ENCODE results near the gene NDE1.
"Not testable (repeated sequence)": the region's sequence is repeated elsewhere in the genome, so short reads cannot be mapped to it uniquely, and the experiment has no call there.

The NDE1 gene

GRCh38 chr16:15701975-15702970 lies 52.2 kb downstream of the NDE1 start:
- DNase-seq = no peak

DNA sequence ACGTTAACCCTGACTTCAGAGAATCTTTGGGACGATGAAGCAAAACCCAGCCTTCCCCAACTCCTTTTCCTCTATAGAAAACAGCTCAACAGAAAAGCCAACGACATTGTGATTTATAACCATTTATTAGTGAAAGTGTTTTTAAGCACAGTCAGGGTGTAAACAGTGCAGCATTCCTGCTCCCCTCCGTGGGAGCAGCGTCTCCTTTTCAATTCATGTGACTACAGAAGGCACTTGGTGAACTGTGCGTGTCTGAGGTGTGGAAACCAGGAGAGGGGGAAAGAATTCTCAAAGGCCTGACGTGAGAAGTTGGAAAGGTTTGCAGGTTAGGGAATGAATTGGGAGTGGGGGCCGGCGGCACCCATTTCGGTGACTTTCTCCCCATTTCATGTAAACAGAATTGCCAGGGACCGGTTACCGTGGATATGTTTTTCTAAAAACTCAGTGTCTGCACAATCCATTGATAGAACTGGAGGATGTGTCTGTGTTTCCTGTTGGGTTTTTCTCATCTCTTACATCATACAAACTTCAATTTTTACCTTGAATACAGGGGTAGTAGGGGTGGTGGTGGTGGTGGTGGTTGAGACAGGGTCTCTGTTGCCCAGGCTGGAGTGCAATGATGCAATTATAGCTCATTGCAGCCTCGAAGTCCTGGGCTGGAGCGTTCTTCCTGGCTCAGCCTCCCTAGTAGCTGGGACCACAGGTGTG lies 53.1 kb downstream of the NDE1 start:
- no peak for DNase-seq

DNA sequence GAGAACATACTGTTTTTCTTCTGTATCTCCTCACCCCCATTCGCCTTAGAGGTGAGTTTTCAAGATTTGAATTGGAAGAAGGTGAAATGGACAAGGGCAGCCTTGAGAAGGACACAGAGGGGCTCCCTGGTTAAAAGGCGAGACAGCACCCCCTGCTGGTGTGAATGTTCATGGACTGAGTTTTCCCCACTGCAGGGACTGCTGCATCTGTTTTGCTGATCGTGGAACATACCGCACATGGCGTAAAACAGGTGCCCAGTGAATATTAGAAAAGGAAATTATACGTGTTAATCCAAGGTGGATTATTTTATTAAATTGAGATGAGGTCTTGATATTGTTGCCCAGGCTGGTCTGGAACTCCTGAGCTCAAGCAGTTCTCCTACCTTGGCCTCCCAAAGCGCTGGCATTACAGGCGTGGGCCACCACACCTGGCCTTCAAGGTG lies 54.5 kb downstream of the NDE1 start:
- peak; percentile 76 for DNase-seq

DNA sequence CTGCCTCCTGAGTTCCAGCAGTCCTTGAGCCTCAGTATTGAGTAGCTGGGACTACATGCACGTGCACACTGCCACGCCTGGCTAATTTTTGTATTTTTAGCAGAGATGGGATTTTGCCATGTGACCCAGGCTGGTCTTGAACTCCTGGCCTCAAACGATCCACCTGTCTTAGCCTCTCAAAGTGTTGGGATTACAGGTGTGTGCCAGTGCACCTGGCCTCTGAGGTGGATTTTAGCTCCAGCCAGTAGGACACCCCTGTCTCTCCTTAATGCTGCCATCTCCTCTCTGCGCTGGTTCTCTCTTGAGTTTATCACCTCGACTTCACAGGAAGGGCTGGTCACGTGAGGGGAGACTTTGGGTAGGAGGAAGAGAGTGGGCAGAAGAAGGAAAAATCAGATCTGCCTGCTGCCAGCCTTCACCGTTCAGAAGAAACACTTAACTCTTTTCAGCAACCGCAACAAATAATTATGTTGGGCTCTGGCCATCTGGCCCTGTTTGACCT lies 55.1 kb downstream of the NDE1 start:
- DNase-seq = no peak

GRCh38 chr16:15707332-15707731 lies 57.3 kb downstream of the NDE1 start:
- DNase-seq = no peak

DNA sequence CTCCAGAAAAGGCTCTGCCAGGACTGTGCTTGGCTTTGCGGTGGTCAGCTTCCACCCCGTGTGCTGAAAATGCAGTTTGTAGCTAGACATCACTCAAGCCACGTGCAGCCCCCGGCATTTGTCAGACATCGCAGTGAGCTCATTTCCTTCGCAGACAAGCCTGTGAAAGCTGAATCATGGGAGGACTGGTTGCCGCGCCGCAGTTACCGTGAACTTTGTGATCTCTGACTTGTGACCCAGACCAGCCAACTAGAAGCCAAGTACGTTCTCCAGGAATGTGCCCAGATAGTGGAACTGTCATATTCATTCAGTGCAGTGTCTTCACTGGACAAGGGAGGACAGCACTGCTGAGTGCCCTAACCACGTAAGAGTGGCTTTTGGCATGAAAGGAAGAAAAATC lies 58.1 kb downstream of the NDE1 start:
- DNase-seq = no peak

GRCh38 chr16:15708997-15709396 lies 59.0 kb downstream of the NDE1 start:
- DNase-seq = no peak

- DNase-seq = no peak
Observed at GRCh38 chr16:15714393-15715172, 64.5 kb downstream of the NDE1 start.

DNA sequence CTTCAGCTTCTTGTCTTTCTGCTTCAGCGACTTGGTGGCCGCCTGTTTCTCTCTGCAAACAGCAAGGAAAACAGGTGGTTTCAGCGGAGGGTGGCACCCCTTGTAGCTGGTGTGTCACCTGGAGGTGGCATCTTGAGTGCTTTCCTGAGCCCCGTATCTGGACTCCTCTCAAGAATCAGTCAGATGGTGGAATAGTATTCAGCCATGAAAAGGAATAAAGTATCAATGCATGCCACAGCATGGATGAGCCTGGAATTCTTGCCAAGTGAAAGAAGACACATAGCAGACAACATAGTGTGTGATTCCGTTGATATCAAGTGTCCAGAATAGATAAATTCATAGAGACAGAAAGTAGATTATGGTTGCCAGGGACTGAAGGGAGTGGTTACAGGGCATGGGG lies 65.2 kb downstream of the NDE1 start:
- no peak for DNase-seq

GRCh38 chr16:15716694-15717447 lies 66.8 kb downstream of the NDE1 start:
- no peak for DNase-seq

DNA sequence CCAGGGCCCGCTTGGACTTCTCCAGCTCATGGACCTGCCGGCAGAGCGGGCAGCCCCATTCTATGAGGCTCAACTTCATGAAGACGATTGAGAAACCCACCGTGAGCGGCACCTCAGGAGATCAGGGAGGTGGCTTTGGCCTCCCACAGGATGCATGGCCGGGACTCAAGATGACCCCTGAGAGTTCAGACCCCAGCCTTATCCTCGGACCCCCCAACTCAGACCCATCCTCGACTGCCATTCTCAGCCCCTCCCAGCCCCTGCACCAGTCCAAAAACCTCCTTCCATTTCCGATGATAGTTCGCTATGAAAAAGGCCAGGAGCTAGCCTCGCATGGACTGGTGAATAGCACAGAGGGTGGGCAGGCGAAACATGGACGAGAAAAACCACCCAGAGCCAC lies 71.0 kb downstream of the NDE1 start:
- DNase-seq = no peak

DNA sequence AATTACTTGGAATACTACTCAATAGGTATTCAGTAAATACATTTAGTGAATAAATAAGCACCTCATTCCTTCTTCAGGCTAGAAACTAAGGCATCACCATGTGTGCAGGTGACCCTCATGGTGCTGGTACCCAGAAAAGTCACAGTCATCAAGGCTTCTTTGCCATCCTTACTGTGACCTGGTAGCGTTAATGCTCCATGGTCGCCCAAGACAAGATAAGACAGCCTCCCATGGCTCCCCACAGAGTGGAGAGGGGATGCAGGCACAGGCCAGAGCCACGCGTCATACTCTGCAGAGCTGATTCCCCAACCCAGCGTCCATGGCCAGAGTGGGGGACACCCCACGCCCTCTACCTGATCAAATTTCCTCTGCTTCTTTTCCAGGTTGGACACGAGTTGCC lies 73.8 kb downstream of the NDE1 start:
- no peak for DNase-seq

DNA sequence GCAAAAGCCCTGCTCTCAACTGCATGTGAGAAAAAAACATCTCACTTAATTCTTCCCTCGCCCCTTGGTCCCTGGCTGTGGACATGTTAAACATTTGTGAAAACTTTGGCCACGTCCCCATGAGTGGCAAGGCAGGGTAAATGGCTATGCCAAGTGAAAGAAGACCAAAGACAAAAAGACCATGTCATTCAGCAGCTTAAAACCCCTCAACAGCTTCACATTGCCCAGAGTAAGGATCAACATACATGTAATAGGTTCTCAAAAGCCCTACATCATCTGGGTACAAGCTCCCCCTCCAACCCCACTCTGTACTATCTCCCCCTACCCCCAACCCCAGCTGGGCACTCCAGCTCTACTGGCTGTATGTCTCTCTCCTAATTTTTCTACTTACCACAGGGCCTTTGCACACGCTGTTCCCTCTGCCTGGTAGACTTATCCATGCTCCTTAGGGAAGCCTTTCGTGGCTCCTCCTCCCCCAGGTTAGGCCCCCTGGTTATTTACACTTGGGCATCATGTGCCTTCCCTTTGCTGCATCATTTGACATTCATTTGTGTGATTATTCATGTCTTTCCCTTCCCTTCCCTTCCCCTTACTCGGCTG lies 75.7 kb downstream of the NDE1 start:
- no peak for DNase-seq

GRCh38 chr16:15726715-15727114 lies 76.7 kb downstream of the NDE1 start:
- no peak for DNase-seq

GRCh38 chr16:15727697-15728096 lies 77.7 kb downstream of the NDE1 start:
- DNase-seq = not testable (repeated sequence)

DNA sequence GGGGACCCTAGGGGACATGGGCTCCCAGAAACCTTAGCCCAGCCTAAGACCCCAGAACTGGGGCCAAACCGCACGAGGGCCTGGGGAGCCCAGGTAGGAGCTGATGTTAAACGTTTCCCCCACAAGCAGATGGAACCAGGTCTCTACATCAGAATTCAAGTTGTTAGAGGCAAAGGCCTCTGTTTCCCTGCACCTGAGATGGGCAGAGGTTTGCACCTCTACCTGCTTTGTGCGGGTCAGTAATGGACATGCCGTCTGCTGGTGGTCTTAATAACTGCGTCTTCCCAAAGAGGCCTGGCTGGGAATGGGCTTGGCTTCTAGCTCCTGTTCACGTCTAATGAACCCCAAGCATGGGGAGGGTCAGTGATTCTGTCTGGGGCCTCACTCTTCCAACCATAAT lies 79.1 kb downstream of the NDE1 start:
- no peak for DNase-seq

DNA sequence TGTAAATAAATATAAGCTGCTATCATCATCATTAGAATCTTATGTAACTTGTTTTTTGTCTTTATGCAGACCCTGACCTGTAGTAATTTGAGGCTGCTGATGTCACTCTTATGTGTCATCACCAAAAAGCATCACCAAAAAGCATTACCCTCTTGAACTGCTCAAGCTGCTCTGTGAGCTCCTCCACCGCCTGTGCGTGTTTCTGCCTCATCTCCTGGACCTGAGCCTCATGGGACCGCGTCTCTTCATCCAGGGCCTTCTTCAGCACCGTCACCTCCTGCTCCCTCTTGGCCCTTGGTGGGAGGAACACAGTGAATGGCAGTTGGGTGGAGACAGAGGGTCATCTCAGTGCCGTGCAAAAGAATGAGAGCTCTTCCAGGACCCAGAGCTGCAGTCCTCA lies 82.4 kb downstream of the NDE1 start:
- DNase-seq = no peak

DNA sequence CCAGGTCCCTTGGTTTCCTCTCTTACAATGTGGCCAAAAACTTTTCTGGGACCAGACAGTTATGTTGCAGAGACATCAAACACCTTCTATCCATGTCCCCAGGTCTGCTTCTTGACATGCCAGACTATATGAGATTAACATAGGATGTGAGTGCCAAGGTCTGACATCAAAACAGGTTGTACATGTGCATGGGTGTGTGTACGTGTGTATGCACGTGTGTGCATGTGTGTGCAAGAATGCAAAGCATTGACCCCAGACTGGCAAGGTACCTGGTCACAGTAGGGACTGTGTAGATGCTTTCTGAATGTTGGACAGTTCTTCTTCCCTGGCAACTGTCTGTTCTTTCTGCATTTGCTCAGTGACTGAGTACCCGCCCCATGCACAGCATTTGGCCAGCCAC lies 85.6 kb downstream of the NDE1 start:
- no peak for DNase-seq

GRCh38 chr16:15736529-15736928 lies 86.5 kb downstream of the NDE1 start:
- no peak for DNase-seq

- DNase-seq = no peak
Observed at GRCh38 chr16:15737140-15737644, 87.1 kb downstream of the NDE1 start.

DNA sequence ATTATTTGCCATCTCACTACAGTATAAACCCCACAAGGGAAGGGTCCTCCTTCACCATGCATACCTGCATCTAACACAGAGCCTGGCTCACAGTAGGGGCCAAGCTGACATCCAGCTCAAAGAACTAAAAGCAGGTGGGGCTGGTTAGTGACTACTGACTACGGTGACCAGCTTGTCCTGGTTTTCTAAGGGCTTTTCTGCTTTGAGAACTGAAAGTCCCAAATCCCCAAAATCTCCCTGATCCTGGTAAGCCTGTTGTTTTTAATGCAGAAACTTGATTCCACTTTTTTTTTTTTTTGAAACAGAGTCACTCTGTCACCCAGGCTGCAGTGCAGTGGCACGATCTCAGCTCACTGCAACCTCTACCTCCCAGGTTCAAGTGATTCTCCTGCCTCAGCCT lies 89.4 kb downstream of the NDE1 start:
- no peak for DNase-seq

- no peak for DNase-seq
Observed at GRCh38 chr16:15739950-15740349, 89.9 kb downstream of the NDE1 start.
